NB4 (cell line): Measurements from ENCODE around the gene EXOC4.

Experiments used
- DNase-seq: peaks from one replicate; pipeline ENCODE4 v3.0.0; 2010; ENCODE audit warnings: low read depth
- H3K4me3 ChIP-seq: one replicate; pipeline ENCODE4 v1.5.1; 2011; ENCODE audit warnings: mild to moderate bottlenecking, low read depth, low read length, moderate library complexity
- CTCF ChIP-seq: IDR thresholded peaks from one replicate; pipeline ENCODE4 v1.5.1; 2012; ENCODE audit warnings: low read depth, low read length
- MAX ChIP-seq: IDR thresholded peaks from 2 replicates; pipeline ENCODE4 v1.6.1; 2011; ENCODE audit warnings: low read depth, low read length
- MYC ChIP-seq: IDR thresholded peaks from 2 replicates; pipeline ENCODE4 v1.6.1; 2011; ENCODE audit warnings: low read depth, low read length
- POLR2A ChIP-seq: IDR thresholded peaks from 2 replicates; pipeline ENCODE4 v1.6.1; 2011; ENCODE audit warnings: mild to moderate bottlenecking; ENCODE audit not compliant: insufficient read length; ENCODE audit errors: extremely low read depth

The EXOC4 gene

GRCh38 chr7:133962646-133963045 lies 709.8 kb downstream of the EXOC4 start:
- H3K4me3 ChIP-seq = no peak overlapping the region
- TF ChIP-seq MAX = no peak
- no peak for TF ChIP-seq POLR2A
- no peak for TF ChIP-seq CTCF
- no peak for TF ChIP-seq MYC
- no peak for DNase-seq

- no peak for DNase-seq
- TF ChIP-seq CTCF = no peak
- TF ChIP-seq POLR2A = no peak
- no peak for TF ChIP-seq MYC
- TF ChIP-seq MAX = no peak
- H3K4me3 ChIP-seq = no peak overlapping the region
Observed at GRCh38 chr7:133963629-133964028, 710.8 kb downstream of the EXOC4 start.

- DNase-seq = no peak
- H3K4me3 ChIP-seq = no peak overlapping the region
Observed at GRCh38 chr7:133971625-133972024, 718.7 kb downstream of the EXOC4 start.

GRCh38 chr7:133973710-133974109 lies 720.8 kb downstream of the EXOC4 start:
- H3K4me3 ChIP-seq = no peak overlapping the region

More at GRCh38 chr7:133971625-133972024, 718.7 kb downstream of the EXOC4 start:
- TF ChIP-seq MAX (no peak), CTCF (no peak)

GRCh38 chr7:133975130-133975529 lies 722.3 kb downstream of the EXOC4 start:
- no peak for DNase-seq
- no peak overlapping the region for H3K4me3 ChIP-seq
- TF ChIP-seq POLR2A = no peak
- TF ChIP-seq MYC = no peak
- TF ChIP-seq MAX = no peak
- no peak for TF ChIP-seq CTCF

More at GRCh38 chr7:133973710-133974109, 720.8 kb downstream of the EXOC4 start:
- no peak for TF ChIP-seq MYC
- TF ChIP-seq POLR2A = no peak
- no peak for TF ChIP-seq MAX
- no peak for TF ChIP-seq CTCF
- no peak for DNase-seq

GRCh38 chr7:133976140-133976539 lies 723.3 kb downstream of the EXOC4 start:
- TF ChIP-seq POLR2A = no peak
- TF ChIP-seq CTCF = no peak
- TF ChIP-seq MAX = no peak
- no peak for TF ChIP-seq MYC
- no peak for DNase-seq
- H3K4me3 ChIP-seq = no peak overlapping the region
